PC-3 (cell line): ENCODE results near the gene BDH1. TPM values are rescaled to one million over a fixed set of nuclear protein-coding genes. Genes with fewer than 3 reads are reported as not detected.
A peak's percentile ranks its signal among the peaks of the same experiment; 100 is the strongest.

Experiments
- ATAC-seq: fragments of 200-7000 bp; cut with Tn5 transposase; 2 replicates; pipeline ENCODE4 v1.9.1; 2020; ENCODE audit warnings: mild to moderate bottlenecking, moderate library complexity
- BruUV-seq: library from RNA; stranded (reverse); fragments of 400-500 nt; replicated peaks from 2 replicates; lab custom pipeline; 2021; lab: Mats Ljungman, UMichigan
- CTCF ChIA-PET: fragments of 300-600 bp; sonication (Branson Sonifier 250); formaldehyde crosslinking; loops from one replicate; lab custom pipeline; 2022; ENCODE audit warnings: antibody characterized with exemption; lab: Charles Lee
- POLR2A ChIA-PET: fragments of 300-600 bp; sonication (Branson Sonifier 250); formaldehyde crosslinking; loops from one replicate; lab custom pipeline; 2022; ENCODE audit warnings: antibody characterized with exemption; ENCODE audit not compliant: unreplicated experiment; lab: Charles Lee
- DNase-seq: peaks from one replicate; pipeline ENCODE4 v3.0.0-alpha.2; 2015
- H2AFZ ChIP-seq: fragments of 300-600 bp; sonication (generic); 2 replicates; pipeline ENCODE4 v1.6.0; 2016; ENCODE audit warnings: antibody characterized with exemption, low read length
- H3F3A ChIP-seq: fragments of 300-600 bp; sonication (generic); one replicate; pipeline ENCODE4 v1.6.0; 2017; ENCODE audit warnings: antibody characterized with exemption, low read length, control low read depth, mild to moderate bottlenecking; ENCODE audit not compliant: unreplicated experiment
- H3K27ac ChIP-seq: fragments of 300-600 bp; sonication (generic); 2 replicates; pipeline ENCODE4 v1.5.1; 2016; ENCODE audit warnings: mild to moderate bottlenecking, low read length
- H3K27me3 ChIP-seq: fragments of 300-600 bp; sonication (generic); 2 replicates; pipeline ENCODE4 v1.6.1; 2016; ENCODE audit warnings: low read length, mixed read lengths
- H3K36me3 ChIP-seq: fragments of 300-600 bp; sonication (generic); 2 replicates; pipeline ENCODE4 v1.6.1; 2016; ENCODE audit warnings: low read depth, mixed run types, low read length, mixed read lengths
- H3K4me1 ChIP-seq: fragments of 300-600 bp; sonication (generic); 2 replicates; pipeline ENCODE4 v1.5.1; 2016; ENCODE audit warnings: low read length; ENCODE audit not compliant: insufficient read depth
- H3K4me2 ChIP-seq: fragments of 300-600 bp; sonication (generic); 2 replicates; pipeline ENCODE4 v1.6.0; 2016; ENCODE audit warnings: low read length
- H3K4me3 ChIP-seq: fragments of 300-600 bp; sonication (generic); 2 replicates; pipeline ENCODE4 v1.5.1; 2016; ENCODE audit warnings: mild to moderate bottlenecking, low read length, mixed read lengths
- H3K79me2 ChIP-seq: fragments of 300-600 bp; sonication (generic); 2 replicates; pipeline ENCODE4 v1.6.1; 2017; ENCODE audit warnings: low read length, mixed read lengths
- H3K9ac ChIP-seq: fragments of 300-600 bp; sonication (generic); 2 replicates; pipeline ENCODE4 v1.6.0; 2016; ENCODE audit warnings: mild to moderate bottlenecking, low read length
- H3K9me2 ChIP-seq: fragments of 300-600 bp; sonication (generic); replicated peaks from 2 replicates; pipeline ENCODE4 v1.6.1; 2016; ENCODE audit warnings: mixed run types, low read length, mixed read lengths
- H3K9me3 ChIP-seq: fragments of 300-600 bp; sonication (generic); 2 replicates; pipeline ENCODE4 v1.6.1; 2016; ENCODE audit warnings: low read length, mixed read lengths
- H4K20me1 ChIP-seq: fragments of 300-600 bp; sonication (generic); 2 replicates; pipeline ENCODE4 v1.6.1; 2016; ENCODE audit warnings: low read length, mixed read lengths
- EZH2 ChIP-seq: fragments of 300-600 bp; sonication (generic); IDR thresholded peaks from one replicate; pipeline ENCODE4 v1.6.1; 2017; ENCODE audit warnings: antibody characterized with exemption, mild to moderate bottlenecking, low read length; ENCODE audit not compliant: unreplicated experiment
- EZH2phosphoT487 ChIP-seq: fragments of 300-600 bp; sonication (generic); IDR thresholded peaks from 2 replicates; pipeline ENCODE4 v1.6.1; 2018; ENCODE audit warnings: mild to moderate bottlenecking, antibody characterized with exemption, low read length, borderline replicate concordance
- intact Hi-C: fragments of 100-400 bp; cut with micrococcal nuclease; formaldehyde crosslinking; loops from 2 replicates; pipeline ENCODE4 v1.9.0; 2023
- total RNA-seq: library from RNA; depleted of rRNA; stranded (reverse); fragments of >200 nt; gene quantifications from 2 replicates; pipeline ENCODE4 v1.2.3, GENCODE V29; 2014
- TF ChIP-seq, protein P1 (sequence below): fragments of 300-600 bp; sonication (generic); conservative IDR thresholded peaks from 2 replicates; pipeline ENCODE4 v1.5.1; 2017; ENCODE audit warnings: antibody characterized with exemption, low read depth, mild to moderate bottlenecking, low read length

The BDH1 gene
- total RNA-seq, 1 experiment from 2014 or later: 10.6 TPM

DNA sequence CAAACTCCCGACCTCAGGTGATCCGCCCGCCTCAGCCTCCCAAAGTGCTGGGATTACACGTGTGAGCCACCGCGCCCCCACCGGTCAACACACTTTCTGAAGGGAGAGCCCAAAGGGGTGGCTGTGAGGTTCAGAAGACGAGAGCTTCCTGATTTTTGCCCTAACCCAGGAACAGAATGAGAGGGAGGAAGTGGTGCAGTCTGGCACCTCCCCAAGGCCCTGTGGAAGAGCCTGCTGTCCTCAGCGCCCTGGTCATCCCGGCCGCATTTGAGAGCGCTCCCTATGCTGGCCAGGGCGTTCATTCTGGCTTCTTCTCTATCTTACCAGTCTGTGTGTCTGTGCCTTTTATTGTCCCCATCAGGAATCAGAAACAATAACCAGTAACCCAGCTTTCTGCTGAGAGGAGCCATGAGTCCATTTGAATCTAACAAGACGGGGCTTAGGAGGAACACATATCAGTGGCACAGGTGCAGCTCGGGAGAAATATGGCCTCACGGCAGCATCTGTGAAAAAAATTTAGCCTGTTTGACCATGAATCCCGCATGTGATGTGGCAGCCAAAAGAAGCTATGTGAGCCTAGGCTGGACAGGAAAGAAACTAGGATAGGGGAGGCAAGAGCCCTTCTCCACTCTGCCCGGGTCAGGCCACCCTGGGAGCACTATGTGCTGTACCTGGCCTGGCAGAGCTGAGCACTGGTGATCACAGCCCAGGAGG lies 12.9 kb downstream of the BDH1 start:
- Histone ChIP-seq H3K36me3 (no peaks in the 10 kb centered on the region), H2AFZ (no peak overlapping the region), H3K9me2 (no peaks in the 10 kb centered on the region), H3K9ac (no peak overlapping the region), H3K4me3 (no peak overlapping the region), H3K79me2 (no peaks in the 10 kb centered on the region), H3K27ac (no peak overlapping the region), H3K9me3 (no peaks in the 10 kb centered on the region), H3K27me3 (no peaks in the 10 kb centered on the region), H3K4me2 (no peak overlapping the region), H3F3A (no peaks in the 10 kb centered on the region), H4K20me1 (no peaks in the 10 kb centered on the region), H3K4me1 (peaks cover 27% of the 10 kb centered on the region)
- DNase-seq (no peak), ATAC-seq (no peak)
- no TSS peak for BruUV-seq
- TF ChIP-seq EZH2 (no peak), EZH2phosphoT487 (no peak)
- TF ChIP-seq, protein P1, sequence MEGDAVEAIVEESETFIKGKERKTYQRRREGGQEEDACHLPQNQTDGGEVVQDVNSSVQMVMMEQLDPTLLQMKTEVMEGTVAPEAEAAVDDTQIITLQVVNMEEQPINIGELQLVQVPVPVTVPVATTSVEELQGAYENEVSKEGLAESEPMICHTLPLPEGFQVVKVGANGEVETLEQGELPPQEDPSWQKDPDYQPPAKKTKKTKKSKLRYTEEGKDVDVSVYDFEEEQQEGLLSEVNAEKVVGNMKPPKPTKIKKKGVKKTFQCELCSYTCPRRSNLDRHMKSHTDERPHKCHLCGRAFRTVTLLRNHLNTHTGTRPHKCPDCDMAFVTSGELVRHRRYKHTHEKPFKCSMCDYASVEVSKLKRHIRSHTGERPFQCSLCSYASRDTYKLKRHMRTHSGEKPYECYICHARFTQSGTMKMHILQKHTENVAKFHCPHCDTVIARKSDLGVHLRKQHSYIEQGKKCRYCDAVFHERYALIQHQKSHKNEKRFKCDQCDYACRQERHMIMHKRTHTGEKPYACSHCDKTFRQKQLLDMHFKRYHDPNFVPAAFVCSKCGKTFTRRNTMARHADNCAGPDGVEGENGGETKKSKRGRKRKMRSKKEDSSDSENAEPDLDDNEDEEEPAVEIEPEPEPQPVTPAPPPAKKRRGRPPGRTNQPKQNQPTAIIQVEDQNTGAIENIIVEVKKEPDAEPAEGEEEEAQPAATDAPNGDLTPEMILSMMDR: no peak
- CTCF ChIA-PET: no interaction called here
- POLR2A ChIA-PET: no interaction called here
- intact Hi-C loops: no loop called here

DNA sequence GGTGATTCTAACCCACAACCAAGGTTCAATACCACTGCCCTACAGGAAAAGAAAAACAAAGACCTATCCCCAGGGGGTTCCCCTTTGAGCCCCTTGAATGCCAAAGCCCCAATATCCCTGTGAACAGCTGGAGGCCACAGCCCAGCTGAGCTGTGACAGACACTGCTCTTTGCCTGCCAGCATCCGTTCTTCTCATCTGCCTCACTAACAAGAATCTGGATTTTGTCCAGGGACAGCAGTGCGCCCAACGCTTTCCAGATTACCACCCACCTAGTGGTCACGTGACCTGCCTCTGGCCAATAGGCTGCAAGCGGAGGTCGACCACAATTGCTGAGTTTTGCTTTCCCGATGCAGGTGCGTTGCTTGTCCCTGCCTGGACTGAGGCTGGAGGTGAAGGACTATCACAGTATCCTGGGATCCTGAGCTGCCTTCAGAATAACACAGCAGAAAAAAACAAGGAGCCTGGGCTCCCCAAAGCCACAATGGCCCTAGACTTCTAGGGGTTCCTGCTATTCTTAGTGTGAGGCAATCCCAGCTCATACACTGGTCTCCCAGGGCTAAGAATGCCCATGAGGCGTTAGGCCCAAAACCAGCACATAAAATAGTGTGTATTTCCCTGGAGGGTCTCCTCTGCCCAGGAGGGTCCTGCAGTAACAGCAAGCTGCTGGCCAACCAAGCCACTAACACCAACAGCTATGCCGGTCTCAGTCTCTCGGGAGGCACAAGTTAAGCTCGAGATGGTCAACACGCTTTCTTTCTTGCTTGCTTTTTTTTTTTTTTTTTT lies 13.8 kb downstream of the BDH1 start:
- peak overlapping the region; percentile 54; the same call in 1 of the 2 replicates for H3K4me2 ChIP-seq
- ChIA-PET CTCF (no interaction called here), POLR2A (no interaction called here)

More for the DNA sequence above, 13.8 kb downstream of the BDH1 start:
- no TSS peak for BruUV-seq
- Histone ChIP-seq H3K36me3 (no peaks in the 10 kb centered on the region), H3F3A (no peaks in the 10 kb centered on the region), H3K9me3 (no peaks in the 10 kb centered on the region), H3K27me3 (no peaks in the 10 kb centered on the region), H3K4me3 (no peak overlapping the region), H3K9ac (no peak overlapping the region), H3K4me1 (peaks cover 27% of the 10 kb centered on the region), H3K9me2 (no peaks in the 10 kb centered on the region), H3K27ac (no peak overlapping the region), H4K20me1 (no peaks in the 10 kb centered on the region), H3K79me2 (no peaks in the 10 kb centered on the region), H2AFZ (no peak overlapping the region)
- ATAC-seq (no peak), DNase-seq (no peak)
- TF ChIP-seq, protein P1: no peak
- TF ChIP-seq EZH2phosphoT487 (no peak), EZH2 (no peak)
- intact Hi-C loops: no loop called here
